Stimulated activated CD8-positive, alpha-beta memory T cell treated with anti-CD3 and anti-CD28 coated beads, Interleukin-7, amount 100 ng/mL, for 1 hour (primary cell): ENCODE data around the gene NAGS.
"Not testable (repeated sequence)": the region's sequence is repeated elsewhere in the genome, so short reads cannot be mapped to it uniquely, and the experiment has no call there.

Source experiments
- DNase-seq, 2 donors: peaks; one replicate each; pipeline ENCODE4 v3.0.0-alpha.2; 2020; ENCODE audit warnings: low read depth in 2 of 2

Gene NAGS

DNA sequence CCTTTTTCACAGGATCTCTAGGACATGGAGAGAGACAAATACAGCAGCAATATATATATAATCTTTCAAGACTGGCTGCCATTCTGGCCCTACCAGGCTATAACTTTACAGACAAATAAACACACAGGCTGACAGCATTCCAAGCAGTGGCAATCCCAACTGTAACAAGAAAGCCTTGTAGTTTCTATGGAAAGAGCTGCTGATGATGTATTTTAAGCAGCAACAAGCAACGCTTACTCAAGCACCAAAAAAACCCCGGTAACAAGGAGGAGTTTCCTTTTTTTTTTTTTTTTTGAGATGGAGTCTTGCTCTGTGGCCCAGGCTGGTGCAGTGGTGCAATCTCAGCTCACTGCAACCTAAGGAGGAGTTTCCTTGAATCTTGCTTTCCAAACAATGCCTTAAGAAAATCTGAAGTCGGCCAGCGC, 38.9 kb downstream of the NAGS start:
- no peak for DNase-seq

DNA sequence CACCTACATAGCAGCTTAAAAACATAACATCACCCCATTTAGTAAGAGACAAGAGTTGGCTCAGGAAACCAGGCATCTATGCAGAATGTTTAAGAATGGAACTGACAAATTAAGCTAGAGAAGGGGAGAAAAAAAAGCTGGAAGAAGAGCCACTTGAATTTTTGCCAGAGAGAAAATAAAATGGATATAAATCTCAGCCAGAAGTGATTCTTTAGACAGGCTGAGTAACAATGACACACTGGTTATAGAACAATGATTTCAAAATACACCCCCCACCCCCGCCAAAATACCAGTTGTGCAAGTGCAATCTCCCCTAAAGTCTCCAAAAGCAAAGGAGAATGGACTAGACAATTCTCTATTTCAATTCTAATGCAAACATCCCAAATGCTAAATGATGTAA, 39.6 kb downstream of the NAGS start:
- no peak for DNase-seq

DNA sequence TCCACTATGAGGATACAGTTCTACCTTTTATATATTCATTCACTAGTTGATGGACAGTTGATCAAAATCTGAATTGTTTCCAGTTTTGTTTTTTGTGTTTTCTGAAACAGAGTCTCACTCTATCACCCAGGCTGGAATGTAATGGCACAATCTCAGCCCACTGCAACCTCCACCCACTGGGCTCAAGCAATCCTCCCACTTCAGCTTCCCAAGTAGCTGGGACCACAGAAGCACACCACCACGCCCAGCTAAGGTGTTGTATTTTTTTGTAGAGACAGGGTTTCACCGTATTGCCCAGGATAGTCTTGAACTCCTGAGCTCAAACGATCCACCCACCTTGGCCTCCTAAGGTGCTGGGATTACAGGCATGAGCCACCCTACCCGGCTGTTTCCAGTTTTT, 41.1 kb downstream of the NAGS start:
- DNase-seq: no peak

GRCh38 chr17:44046893-44047292, 42.5 kb downstream of the NAGS start:
- not testable (repeated sequence) for DNase-seq

DNA sequence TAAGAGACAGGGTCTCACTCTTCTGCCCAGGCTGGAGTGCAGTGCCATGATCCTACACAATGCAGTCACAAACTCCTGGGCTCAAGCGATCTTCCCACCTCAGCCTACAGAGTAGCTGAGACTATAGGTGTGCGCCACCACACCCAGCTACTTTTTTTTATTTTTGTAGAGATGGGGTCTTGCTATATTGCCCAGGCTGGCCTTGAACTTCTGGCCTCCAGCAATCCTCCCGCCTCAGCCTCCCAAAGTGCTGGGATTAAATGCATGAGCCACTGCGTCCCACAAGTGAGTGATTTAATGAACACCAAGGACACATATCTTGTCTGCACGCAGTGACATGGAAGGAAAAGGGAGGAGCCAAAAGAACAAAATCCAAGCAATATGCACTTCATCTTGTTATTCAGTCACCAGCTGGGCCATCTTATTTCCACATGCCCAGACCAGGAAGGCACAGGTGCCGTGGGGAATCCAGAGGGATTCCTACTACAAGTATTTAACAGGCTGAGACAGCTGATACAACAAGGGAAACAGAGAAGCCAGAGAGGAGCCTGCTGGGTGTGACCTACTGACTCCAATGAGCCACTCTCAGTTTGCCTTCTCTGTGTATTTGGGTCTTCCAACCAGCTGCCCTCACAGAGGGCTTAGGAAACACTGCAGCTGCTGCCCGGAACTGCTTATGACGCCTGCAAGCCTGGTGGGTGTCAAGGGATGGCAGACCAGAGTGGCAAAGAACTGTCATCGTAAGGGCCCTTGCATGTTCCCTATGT, 45.1 kb downstream of the NAGS start:
- no peak for DNase-seq

DNA sequence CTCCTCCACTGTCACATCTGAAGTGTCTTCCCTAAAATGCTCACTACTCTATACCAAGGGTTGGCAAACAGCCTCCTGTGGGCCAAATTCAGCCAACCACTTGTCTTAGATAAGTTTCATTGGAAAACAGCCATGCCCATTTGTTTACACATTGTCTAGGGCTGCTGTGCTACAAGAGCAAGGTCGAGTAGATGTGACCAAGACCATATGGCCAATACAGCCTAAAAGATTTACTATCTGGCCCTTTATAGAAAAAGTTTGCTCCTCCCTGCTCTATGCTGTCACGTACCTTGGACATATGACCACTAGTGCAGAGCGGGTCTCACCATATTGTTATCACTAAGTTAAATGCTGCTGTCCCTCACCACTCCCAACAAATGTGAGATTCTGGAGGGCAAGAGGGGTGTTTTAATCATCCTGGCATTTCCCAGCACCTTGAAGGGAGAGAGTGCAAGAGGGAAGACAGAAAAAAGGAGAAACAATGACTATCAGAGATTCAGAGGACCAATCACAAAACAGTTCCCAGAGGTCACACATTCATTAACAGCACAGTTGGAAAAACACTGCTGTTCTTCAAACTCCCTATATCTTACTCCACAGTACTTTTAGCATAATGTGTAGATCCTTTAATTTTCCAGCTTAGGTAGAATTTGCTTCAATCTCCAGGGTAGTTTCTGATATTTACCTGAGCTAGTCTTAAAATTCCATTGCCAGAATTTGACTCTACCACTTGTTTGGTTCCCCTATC, 48.9 kb downstream of the NAGS start:
- no peak for DNase-seq
